GM18505 (cell line): ENCODE results near the gene TRAPPC3L.

Source experiments
- ATAC-seq: cut with Tn5 transposase; IDR thresholded peaks from one replicate; pipeline ENCODE4 v1.9.1; 2021; ENCODE audit not compliant: unreplicated experiment
- POLR2A ChIP-seq: IDR thresholded peaks from 4 replicates; pipeline ENCODE4 v1.6.1; 2011; ENCODE audit warnings: borderline replicate concordance; ENCODE audit not compliant: insufficient read depth, insufficient read length; ENCODE audit errors: extremely low read depth

Gene TRAPPC3L

DNA sequence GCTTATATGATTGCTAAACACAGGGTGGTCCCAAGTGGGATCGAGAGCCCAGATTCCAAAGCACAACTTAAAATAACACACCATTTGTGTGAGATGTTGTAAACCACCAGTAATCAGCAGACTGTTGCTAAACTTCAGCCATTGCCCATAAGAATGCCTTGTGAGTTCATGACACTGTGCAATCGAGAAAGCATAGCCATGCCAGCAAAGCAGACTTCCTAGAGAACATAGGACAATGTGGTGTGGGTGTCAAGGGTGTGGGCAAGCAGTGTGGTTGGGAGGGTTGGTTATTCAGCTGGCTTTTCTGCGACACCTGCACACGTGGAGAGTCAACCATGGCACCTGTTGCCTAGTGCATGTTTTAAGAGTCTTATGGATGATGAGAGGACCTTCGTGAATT is 100.4 kb downstream of the TRAPPC3L start:
- no peak for ATAC-seq
- TF ChIP-seq POLR2A, result no peak
